GM19328 (cell line): Measurements from ENCODE around the gene ZNF263.

Source experiments
- ATAC-seq: cut with Tn5 transposase; IDR thresholded peaks from one replicate; pipeline ENCODE4 v1.9.1; 2021; ENCODE audit warnings: mild to moderate bottlenecking, moderate library complexity; ENCODE audit not compliant: unreplicated experiment

ZNF263 gene

GRCh38 chr16:3282730-3283542 lies at the start of gene ZNF263:
Gene ZNF263, plus strand, starts transcription at chr16:3283491. Its CDS starts 328 bp downstream, at chr16:3283819.
- ATAC-seq, result peak; percentile 69

DNA sequence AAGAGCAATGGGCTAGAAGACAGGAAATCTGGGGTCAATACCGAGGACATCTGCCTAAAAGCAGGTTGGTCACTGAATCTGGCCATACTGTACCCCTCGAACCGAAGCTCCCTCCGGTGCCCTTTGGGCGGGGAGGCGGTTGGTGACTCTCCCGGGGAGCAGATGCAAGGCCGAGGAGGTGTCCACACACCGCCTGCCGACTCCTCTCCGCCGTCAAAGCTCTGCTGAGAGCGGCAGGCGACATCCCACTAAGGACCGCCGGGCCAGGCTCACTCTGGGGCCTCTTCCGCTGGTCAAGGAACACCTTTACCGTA lies 48.8 kb upstream of the ZNF263 start:
- no peak for ATAC-seq

- ATAC-seq, result peak; percentile 89
Measured at GRCh38 chr16:3234857-3235561, 48.3 kb upstream of the ZNF263 start, which contains the start of gene ZNF200. Gene ZNF200, minus strand, starts transcription at chr16:3235158. Its CDS starts 1,403 bp downstream, at chr16:3233755.

- ATAC-seq, result no peak
Measured at GRCh38 chr16:3235856-3236669, 47.2 kb upstream of the ZNF263 start.

DNA sequence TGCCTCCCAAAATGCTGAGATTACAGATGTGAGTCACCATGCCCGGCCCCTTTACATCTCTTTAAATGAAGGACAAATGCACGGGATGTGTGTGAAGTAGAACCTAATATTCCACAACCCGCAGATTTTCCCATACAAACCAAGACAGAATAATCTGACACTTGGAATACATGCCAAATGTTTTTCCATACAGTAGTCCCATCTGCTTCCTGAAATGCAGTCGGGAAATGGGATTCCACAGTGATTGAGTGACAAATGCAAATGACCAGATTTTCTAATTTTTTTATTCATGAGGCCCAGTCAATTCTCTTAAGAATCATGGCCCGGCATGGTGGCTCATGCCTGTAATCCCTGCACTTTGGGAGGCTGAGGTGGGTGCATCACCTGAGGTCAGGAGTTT lies 41.5 kb upstream of the ZNF263 start:
- no peak for ATAC-seq

DNA sequence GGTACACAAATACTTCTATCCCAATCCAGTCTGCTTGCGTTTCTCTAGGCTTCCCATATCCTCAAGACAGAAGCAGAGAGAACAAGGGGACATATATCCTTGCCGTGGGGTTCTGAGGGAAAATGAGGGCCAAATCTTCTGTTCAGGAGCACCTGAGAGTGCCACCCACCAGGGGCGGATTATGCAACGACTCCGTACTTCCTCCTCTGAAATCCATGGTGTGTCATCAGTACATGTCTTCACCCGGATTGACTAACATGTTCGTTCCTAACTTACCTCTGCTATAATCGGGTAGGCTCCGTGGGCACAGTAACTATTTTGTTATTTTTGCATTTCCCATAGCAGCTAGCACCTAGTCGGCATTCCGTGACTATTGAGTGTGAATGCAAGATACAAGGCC lies 40.6 kb upstream of the ZNF263 start:
- ATAC-seq, result no peak

DNA sequence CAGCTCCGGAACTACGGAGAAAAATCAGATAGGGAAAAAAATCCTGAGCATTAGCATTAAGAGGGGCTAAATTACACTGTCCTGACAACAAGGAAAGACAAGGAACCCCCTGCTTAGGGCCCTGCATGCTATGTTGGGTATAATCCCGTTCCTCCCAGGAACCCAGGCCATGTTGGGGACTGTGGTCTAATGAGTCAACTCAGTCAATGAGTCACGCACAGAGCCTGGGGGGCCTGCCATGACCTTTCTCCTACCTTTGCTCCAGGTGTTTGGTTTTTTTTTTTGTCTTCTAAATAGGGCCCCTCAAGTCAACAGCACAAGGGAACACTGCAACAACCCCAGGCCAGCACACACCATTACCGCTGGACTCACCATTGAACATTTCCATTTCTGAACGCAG lies 39.4 kb upstream of the ZNF263 start:
- no peak for ATAC-seq

DNA sequence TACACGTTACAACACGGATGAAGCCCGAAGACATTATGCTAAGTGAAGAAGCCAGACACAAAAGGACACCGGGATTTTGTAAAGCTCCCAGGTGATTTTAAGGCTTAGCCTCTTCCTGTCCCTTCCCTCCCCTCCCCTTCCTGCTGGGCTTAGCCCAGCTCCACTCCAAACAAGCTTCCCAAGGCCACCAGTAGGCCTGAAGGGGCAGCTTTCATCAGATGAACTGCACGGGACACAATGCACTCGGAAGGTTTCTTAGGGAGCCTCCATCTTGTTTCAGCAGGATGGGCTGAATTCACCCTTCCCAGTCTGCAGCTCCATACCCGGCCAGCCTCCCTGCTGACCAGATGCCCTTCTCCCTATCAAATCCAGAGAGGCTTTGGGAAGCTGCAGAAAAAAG lies 37.3 kb upstream of the ZNF263 start:
- no peak for ATAC-seq

DNA sequence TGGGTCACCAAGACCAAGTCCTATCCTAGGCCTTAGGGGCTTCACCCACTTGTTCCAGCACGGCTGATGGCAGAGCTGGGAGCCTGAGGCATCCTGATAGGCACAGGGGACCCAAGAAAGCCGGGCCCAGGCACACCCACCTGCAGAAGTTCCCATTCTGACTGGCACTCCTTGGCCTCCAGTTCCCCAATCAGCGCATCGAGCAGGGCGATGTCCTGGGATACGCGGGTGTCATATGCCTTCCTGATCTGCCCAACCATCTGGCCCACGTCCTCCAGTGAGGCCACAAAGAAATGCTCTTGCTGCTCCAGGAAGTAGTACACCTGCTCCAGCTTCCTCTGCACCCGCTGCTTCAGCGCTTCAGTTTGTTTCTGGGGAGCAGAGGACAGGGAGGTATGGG lies 36.4 kb upstream of the ZNF263 start:
- ATAC-seq, result no peak

GRCh38 chr16:3248596-3248995 lies 34.7 kb upstream of the ZNF263 start:
- no peak for ATAC-seq

GRCh38 chr16:3249020-3249419 lies 34.3 kb upstream of the ZNF263 start:
- no peak for ATAC-seq

GRCh38 chr16:3249451-3249850 lies 33.8 kb upstream of the ZNF263 start:
- ATAC-seq, result no peak

GRCh38 chr16:3252967-3253366 lies 30.3 kb upstream of the ZNF263 start:
- no peak for ATAC-seq

DNA sequence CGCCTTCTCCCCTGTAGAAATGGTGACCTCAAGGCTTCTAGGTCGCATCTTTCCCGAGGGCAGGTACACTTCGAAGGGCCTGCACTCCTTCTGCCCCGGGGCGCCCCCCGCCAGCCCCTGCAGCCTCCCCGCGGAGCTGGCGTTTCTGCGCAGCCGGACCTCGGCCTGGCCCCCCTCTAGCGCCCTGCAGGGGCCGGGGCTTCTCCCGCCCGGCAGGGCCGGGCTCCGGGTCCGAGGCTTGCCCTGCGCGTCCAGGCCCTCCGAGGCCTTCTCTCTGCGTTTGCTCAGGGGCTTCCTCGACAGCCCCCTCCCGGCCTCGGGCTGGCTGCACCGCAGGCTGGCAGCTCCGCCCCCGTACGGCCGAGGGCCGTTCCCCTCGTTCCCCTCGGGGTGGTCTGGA lies 29.0 kb upstream of the ZNF263 start:
- ATAC-seq, result no peak

- ATAC-seq, result no peak
Measured at GRCh38 chr16:3256146-3256865, 27.0 kb upstream of the ZNF263 start, which contains the start of gene MEFV. Gene MEFV, minus strand, starts transcription at chr16:3256633. Its CDS starts 46 bp downstream, at chr16:3256587.

DNA sequence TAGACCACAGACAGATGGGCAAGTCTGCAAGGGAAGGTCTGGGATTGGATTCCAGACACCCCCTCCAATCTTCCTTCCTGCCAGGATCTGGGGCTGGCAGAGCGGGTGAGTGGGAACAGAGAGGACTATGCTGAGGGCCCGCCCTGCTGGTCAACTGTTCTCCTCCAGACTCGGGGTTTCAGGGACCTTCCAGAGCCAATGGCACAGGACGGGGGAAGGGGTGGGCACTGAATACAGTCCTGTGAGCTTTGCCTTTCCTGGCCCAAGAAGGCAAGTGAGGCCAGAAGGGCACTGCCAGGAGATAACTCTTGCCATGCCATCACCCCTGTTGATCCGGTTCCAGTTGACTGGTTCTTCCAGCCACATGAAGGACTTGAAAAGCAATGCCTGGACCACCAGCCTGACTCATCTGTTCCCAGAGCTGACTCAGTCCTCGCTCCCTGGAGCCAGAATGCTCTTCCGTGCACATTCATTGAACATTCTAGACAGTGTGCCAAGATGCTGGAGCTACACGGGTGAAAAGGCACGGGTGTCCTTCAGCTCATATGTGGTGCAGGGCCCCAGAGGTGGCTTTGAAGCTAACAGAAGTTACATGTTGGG lies 26.3 kb upstream of the ZNF263 start:
- no peak for ATAC-seq

DNA sequence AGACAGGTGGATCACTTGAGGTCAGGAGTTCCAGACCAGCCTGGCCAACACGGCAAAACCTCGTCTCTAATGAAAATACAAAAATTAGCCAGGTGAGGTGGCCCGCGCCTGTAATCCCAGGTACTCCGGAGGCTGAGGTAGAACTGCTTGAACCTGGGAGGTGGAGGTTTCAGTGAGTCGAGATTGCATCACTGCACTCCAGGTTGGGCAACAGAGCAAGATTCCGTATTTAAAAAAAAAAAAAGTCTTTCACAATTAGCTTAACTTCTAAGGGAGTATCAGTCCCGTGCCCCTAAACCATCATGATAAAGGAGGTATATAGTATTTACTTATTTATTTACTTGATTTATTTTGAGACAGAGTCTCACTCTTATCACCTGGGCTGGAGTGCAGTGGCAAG lies 23.5 kb upstream of the ZNF263 start:
- ATAC-seq, result no peak

- ATAC-seq, result no peak
Measured at GRCh38 chr16:3262517-3262916, 20.8 kb upstream of the ZNF263 start.

DNA sequence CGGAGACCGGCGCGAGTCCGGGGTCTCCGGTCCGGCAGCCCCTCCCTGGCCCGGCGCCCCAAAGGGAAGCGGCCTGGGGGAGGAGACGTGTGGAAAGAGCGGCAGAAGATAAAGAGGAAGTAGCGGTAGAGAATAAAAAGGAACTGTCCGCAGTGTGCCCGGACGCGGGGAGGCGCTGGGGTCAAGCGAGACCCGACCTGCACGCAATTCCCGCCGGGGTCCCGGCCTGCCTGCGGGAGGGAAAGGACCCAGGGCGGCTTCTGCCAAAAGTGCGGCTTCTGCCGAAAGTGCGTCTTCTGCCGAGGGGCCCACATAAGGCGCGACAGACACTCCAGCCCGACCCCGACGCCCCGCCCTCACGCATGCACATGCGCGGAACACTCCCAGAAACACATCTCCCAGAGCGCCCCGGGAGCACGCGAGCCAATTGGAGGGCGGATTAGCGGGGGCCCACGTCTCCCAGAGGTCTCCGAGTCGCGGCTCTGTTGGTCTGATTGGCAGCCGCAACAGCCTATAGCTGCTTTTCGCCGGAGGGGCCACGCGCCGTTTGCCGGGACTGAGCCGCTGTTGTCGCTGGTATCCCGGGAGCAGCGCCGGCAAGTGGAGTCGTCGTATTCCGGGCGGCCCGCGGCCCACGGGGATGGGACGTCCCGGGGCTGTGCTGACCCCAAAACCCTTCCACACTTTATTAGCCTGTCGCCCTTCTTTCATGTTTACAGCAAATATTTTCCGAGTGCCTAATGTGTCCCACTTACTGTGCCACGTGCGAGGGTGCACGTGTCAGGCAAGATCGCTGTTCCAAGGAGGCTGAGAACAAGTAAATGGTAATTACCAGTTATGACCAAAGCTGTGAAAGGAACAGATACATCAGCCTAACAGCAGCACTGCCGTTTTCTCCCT lies 18.9 kb upstream of the ZNF263 start:
- peak; percentile 78 for ATAC-seq
